K562 (cell line): ENCODE measurements around the gene SNIP1.

Experiments
- CSDE1 ChIP-seq, 2 experiments: fragments of 450-650 bp; IDR thresholded peaks; 2 replicates each; pipeline ENCODE4 v1.6.1; 2016; ENCODE audit warnings: mild to moderate bottlenecking in 1 of 2
- CTCF ChIP-seq, 3 experiments: IDR thresholded peaks in 2 of 3; conservative IDR thresholded peaks in 1 of 3; 2 replicates each; pipeline ENCODE4 v1.5.1; 2011 to 2012; ENCODE audit warnings: low read length in 3 of 3, mild to moderate bottlenecking in 3 of 3, control low read depth in 2 of 3, improper control_type of control experiment in 1 of 3, inconsistent platforms in 1 of 3, low read depth in 1 of 3, mixed read lengths in 1 of 3, moderate library complexity in 1 of 3; ENCODE audit not compliant: insufficient read depth in 2 of 3
- FOXJ3 ChIP-seq: sonication (generic); formaldehyde crosslinking; IDR thresholded peaks from 2 replicates; pipeline ENCODE4 v1.4.0; 2020; ENCODE audit warnings: mild to moderate bottlenecking, missing genetic modification reagents
- GABPA ChIP-seq: fragments of 200-800 bp; sonication (Bioruptor generic); conservative IDR thresholded peaks from 2 replicates; pipeline ENCODE4 v1.6.1; 2016; ENCODE audit warnings: low read depth, missing genetic modification characterization, missing compliant biosample characterization
- GTF2F1 ChIP-seq: IDR thresholded peaks from 2 replicates; pipeline ENCODE4 v1.6.1; 2011; ENCODE audit warnings: low read depth, low read length, improper control_type of control experiment
- MXI1 ChIP-seq: IDR thresholded peaks from 2 replicates; pipeline ENCODE4 v1.6.1; 2011; ENCODE audit warnings: low read depth, mild to moderate bottlenecking, improper control_type of control experiment, low read length
- NEUROD1 ChIP-seq: fragments of 150-350 bp; IDR thresholded peaks from 2 replicates; pipeline ENCODE4 v1.6.1; 2014; ENCODE audit warnings: borderline replicate concordance, low read length, low read depth; ENCODE audit not compliant: partially characterized antibody
- NONO ChIP-seq, 2 experiments: fragments of 200-400 bp in 1 of 2; fragments of 450-650 bp in 1 of 2; formaldehyde crosslinking in 1 of 2; IDR thresholded peaks; 2 replicates each; pipeline ENCODE4 v1.6.1; 2017; ENCODE audit warnings: low read depth in 2 of 2, mild to moderate bottlenecking in 2 of 2, moderate library complexity in 2 of 2, low read length in 1 of 2
- RAD21 ChIP-seq, 2 experiments: fragments of 250-450 bp in 1 of 2; fragments of 450-650 bp in 1 of 2; sonication (Bioruptor Pico) in 1 of 2; formaldehyde crosslinking in 1 of 2; IDR thresholded peaks in 1 of 2; conservative IDR thresholded peaks in 1 of 2; 2 replicates each; pipeline versions ENCODE4 v1.4.0 to v1.8.0; 2020 to 2022; ENCODE audit warnings: mild to moderate bottlenecking in 2 of 2, moderate library complexity in 1 of 2
- ZNF384 ChIP-seq: IDR thresholded peaks from 2 replicates; pipeline ENCODE4 v1.6.1; 2012; ENCODE audit warnings: low read depth, low read length, improper control_type of control experiment
- ZNF830 ChIP-seq: fragments of 250-450 bp; sonication (Bioruptor Pico); IDR thresholded peaks from 2 replicates; pipeline ENCODE4 v1.5.0; 2021; ENCODE audit warnings: mild to moderate bottlenecking

GRCh38 chr1:37487619-37487984, 66.5 kb downstream of the SNIP1 start:
- TF ChIP-seq GABPA, result no peak
- no peak for TF ChIP-seq RAD21 (CRISPR knock-in tag; conservative IDR thresholded peaks at IDR 0.05 in 1 of 2, IDR thresholded peaks at IDR 0.05 in 1 of 2)
- no peak for TF ChIP-seq GTF2F1
- TF ChIP-seq MXI1, result no peak
- no peak for TF ChIP-seq ZNF830 (CRISPR knock-in tag)
- TF ChIP-seq CSDE1 (IDR thresholded peaks at IDR 0.05), result no peak
- no peak for TF ChIP-seq NONO (IDR thresholded peaks at IDR 0.05; ENCODE audit: low read depth in 2 of 2, low read length in 1 of 2)
- no peak for TF ChIP-seq NEUROD1
- TF ChIP-seq CTCF (IDR thresholded peaks at IDR 0.05 in 2 of 3, conservative IDR thresholded peaks at IDR 0.05 in 1 of 3; ENCODE audit: insufficient read depth in 2 of 3, low read depth in 1 of 3, low read length in 3 of 3), result no peak; a peak in 1 of 6 replicates
- TF ChIP-seq FOXJ3 (CRISPR knock-in tag), result no peak
- TF ChIP-seq ZNF384, result no peak
